DOHH2 (cell line): Measurements from ENCODE around the gene KLHDC4.

Experiments used
- H3F3A ChIP-seq: fragments of 200-600 bp; sonication (generic), shearing (Covaris generic); 2 replicates; pipeline ENCODE4 v1.6.0; 2016; ENCODE audit warnings: antibody characterized with exemption, mild to moderate bottlenecking; ENCODE audit not compliant: control insufficient read depth, insufficient read depth
- H3K27ac ChIP-seq: fragments of 200-600 bp; sonication (generic); 2 replicates; pipeline ENCODE4 v1.5.1; 2014; ENCODE audit warnings: low read depth, mild to moderate bottlenecking, low read length, moderate library complexity
- H3K27me3 ChIP-seq: fragments of 200-600 bp; sonication (generic); 2 replicates; pipeline ENCODE4 v1.6.1; 2014; ENCODE audit warnings: mild to moderate bottlenecking, low read length, mixed read lengths; ENCODE audit not compliant: control insufficient read depth
- H3K36me3 ChIP-seq: fragments of 200-600 bp; sonication (generic); 2 replicates; pipeline ENCODE4 v1.6.1; 2014; ENCODE audit warnings: mild to moderate bottlenecking, low read length, moderate library complexity, mixed read lengths; ENCODE audit not compliant: control insufficient read depth
- H3K4me1 ChIP-seq: fragments of 200-600 bp; sonication (generic); 2 replicates; pipeline ENCODE4 v1.6.1; 2014; ENCODE audit warnings: mild to moderate bottlenecking, low read length, mixed read lengths; ENCODE audit not compliant: control insufficient read depth
- H3K4me2 ChIP-seq: fragments of 200-600 bp; sonication (generic); 2 replicates; pipeline ENCODE4 v1.6.0; 2014; ENCODE audit warnings: mild to moderate bottlenecking, low read length, moderate library complexity
- H3K4me3 ChIP-seq: fragments of 200-600 bp; sonication (generic); 2 replicates; pipeline ENCODE4 v1.5.1; 2014; ENCODE audit warnings: mild to moderate bottlenecking, low read length, mixed read lengths
- H3K79me2 ChIP-seq: fragments of 200-600 bp; sonication (generic); 2 replicates; pipeline ENCODE4 v1.6.1; 2014; ENCODE audit warnings: mild to moderate bottlenecking, low read length, mixed read lengths; ENCODE audit not compliant: control insufficient read depth
- H3K9me2 ChIP-seq: fragments of 200-600 bp; sonication (generic); replicated peaks from 2 replicates; pipeline ENCODE4 v1.6.1; 2014; ENCODE audit warnings: mild to moderate bottlenecking, low read length, mixed read lengths; ENCODE audit not compliant: control insufficient read depth
- H3K9me3 ChIP-seq: fragments of 200-600 bp; sonication (generic); 2 replicates; pipeline ENCODE4 v1.6.1; 2014; ENCODE audit warnings: antibody characterized with exemption, low read length, mixed read lengths; ENCODE audit not compliant: control insufficient read depth, insufficient read depth
- H4K20me1 ChIP-seq: fragments of 200-600 bp; sonication (generic); 2 replicates; pipeline ENCODE4 v1.6.0; 2014; ENCODE audit warnings: low read depth, mild to moderate bottlenecking, antibody characterized with exemption, low read length, moderate library complexity; ENCODE audit not compliant: control insufficient read depth, insufficient read depth
- CTCF ChIP-seq: fragments of 200-600 bp; sonication (generic); IDR thresholded peaks from one replicate; pipeline ENCODE4 v1.5.1; 2014; ENCODE audit warnings: antibody characterized with exemption, mild to moderate bottlenecking, low read depth, low read length; ENCODE audit not compliant: poor library complexity, severe bottlenecking
- EZH2phosphoT487 ChIP-seq: fragments of 200-600 bp; sonication (generic); IDR thresholded peaks from 2 replicates; pipeline ENCODE4 v1.6.1; 2017; ENCODE audit warnings: borderline replicate concordance, mild to moderate bottlenecking, antibody characterized with exemption, low read length, moderate library complexity, mixed read lengths

Gene KLHDC4

GRCh38 chr16:87746178-87746577, 19.6 kb downstream of the KLHDC4 start:
- no peaks in the 10 kb centered on the region for H4K20me1 ChIP-seq
- no peak overlapping the region for H3K27ac ChIP-seq
- H3K4me3 ChIP-seq, result no peak overlapping the region
- peaks cover 92% of the 10 kb centered on the region for H3K36me3 ChIP-seq
- H3K79me2 ChIP-seq, result peaks cover 95% of the 10 kb centered on the region
- H3F3A ChIP-seq, result no peaks in the 10 kb centered on the region
- H3K4me1 ChIP-seq, result no peaks in the 10 kb centered on the region
- no peaks in the 10 kb centered on the region for H3K9me3 ChIP-seq
- H3K4me2 ChIP-seq, result no peak overlapping the region
- TF ChIP-seq CTCF, result no peak
- no peak for TF ChIP-seq EZH2phosphoT487
- H3K9me2 ChIP-seq, result no peaks in the 10 kb centered on the region
- H3K27me3 ChIP-seq, result no peaks in the 10 kb centered on the region

- Histone ChIP-seq H3K4me1 (no peaks in the 10 kb centered on the region), H3K36me3 (peaks cover 92% of the 10 kb centered on the region), H4K20me1 (no peaks in the 10 kb centered on the region), H3K27me3 (no peaks in the 10 kb centered on the region), H3K9me2 (no peaks in the 10 kb centered on the region), H3K4me2 (no peak overlapping the region), H3F3A (no peaks in the 10 kb centered on the region), H3K27ac (no peak overlapping the region), H3K79me2 (peaks cover 95% of the 10 kb centered on the region), H3K4me3 (no peak overlapping the region), H3K9me3 (no peaks in the 10 kb centered on the region)
- TF ChIP-seq CTCF, result no peak
- no peak for TF ChIP-seq EZH2phosphoT487
Measured at GRCh38 chr16:87744750-87745514, 20.9 kb downstream of the KLHDC4 start.

GRCh38 chr16:87742781-87743490, 22.9 kb downstream of the KLHDC4 start:
- Histone ChIP-seq H3K4me1 (no peaks in the 10 kb centered on the region), H3K79me2 (peaks cover 89% of the 10 kb centered on the region), H3F3A (no peaks in the 10 kb centered on the region), H3K4me2 (no peak overlapping the region), H3K9me2 (no peaks in the 10 kb centered on the region), H3K27me3 (no peaks in the 10 kb centered on the region), H3K27ac (no peak overlapping the region), H3K4me3 (no peak overlapping the region), H4K20me1 (no peaks in the 10 kb centered on the region), H3K9me3 (no peaks in the 10 kb centered on the region), H3K36me3 (peaks cover 82% of the 10 kb centered on the region)
- no peak for TF ChIP-seq EZH2phosphoT487
